CD1c-positive myeloid dendritic cell (primary cell): Measurements from ENCODE around the gene ZNF37A.
"Not testable (repeated sequence)": the region's sequence is repeated elsewhere in the genome, so short reads cannot be mapped to it uniquely, and the experiment has no call there.

Source experiments
- DNase-seq: peaks from one replicate; pipeline ENCODE4 v3.0.0-alpha.2; 2016; ENCODE audit errors: extremely low spot score

ZNF37A gene

GRCh38 chr10:38094158-38094926 lies at the start of gene ZNF37A:
TSS of gene ZNF37A (plus strand) at chr10:38094337. CDS start at chr10:38096618, 2,281 bp downstream.
- peak; percentile 97 for DNase-seq

GRCh38 chr10:38045129-38045528 lies 49.0 kb upstream of the ZNF37A start:
- DNase-seq, result no peak

DNA sequence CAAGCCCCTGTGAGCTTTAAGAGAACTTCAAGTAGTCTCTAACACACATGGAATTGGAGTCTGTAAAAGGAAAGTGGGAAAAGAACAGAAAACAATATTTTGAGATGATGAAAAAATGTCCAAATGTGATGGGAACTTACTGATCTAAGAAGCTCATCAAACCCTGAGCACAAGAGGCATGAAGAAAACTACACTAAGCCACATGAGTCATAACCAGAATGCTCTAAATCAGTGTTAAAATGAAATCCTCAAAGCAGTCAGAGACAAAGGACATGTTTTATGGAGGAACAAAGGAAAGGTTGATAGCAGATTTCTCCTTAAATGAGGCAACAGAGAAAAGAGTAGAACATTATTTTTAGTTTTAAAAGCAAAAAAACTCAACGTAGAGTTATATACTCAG lies 46.5 kb upstream of the ZNF37A start:
- no peak for DNase-seq

GRCh38 chr10:38050212-38050611 lies 43.9 kb upstream of the ZNF37A start:
- no peak for DNase-seq

DNA sequence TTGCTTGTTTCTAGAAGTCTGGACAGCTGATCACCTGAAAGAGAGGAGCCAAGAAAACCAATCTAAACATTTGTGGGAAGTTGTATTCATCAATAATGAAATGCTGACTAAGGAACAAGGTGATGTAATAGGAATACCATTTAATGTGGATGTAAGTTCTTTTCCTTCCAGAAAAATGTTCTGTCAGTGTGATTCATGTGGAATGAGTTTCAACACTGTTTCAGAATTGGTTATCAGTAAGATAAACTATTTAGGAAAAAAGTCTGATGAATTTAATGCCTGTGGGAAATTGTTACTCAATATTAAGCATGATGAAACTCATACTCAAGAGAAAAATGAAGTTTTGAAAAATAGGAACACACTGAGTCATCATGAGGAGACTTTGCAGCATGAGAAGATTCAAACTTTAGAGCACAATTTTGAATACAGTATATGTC lies 39.8 kb upstream of the ZNF37A start:
- DNase-seq, result peak; percentile 12

GRCh38 chr10:38055274-38055894 lies 38.8 kb upstream of the ZNF37A start:
- not testable (repeated sequence) for DNase-seq

DNA sequence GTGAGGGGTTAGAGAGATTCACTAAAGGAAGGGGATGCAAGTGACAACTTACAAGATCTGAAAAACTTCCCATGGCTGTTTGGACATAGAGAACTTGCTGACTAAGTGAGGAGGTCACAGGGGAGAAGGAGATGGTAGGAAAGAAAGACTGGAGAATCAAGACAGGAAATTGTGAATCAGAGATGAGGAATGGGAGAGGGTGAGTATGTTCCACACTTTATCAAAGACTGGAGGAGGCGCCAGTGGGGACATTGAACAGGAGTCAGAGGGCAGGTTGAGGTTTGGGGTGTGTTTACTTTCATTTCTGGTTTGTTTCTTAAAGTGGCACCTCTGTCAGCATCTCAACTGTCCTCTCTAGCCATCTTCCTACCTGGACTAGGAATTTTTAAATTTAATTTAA lies 24.5 kb upstream of the ZNF37A start:
- not testable (repeated sequence) for DNase-seq

DNA sequence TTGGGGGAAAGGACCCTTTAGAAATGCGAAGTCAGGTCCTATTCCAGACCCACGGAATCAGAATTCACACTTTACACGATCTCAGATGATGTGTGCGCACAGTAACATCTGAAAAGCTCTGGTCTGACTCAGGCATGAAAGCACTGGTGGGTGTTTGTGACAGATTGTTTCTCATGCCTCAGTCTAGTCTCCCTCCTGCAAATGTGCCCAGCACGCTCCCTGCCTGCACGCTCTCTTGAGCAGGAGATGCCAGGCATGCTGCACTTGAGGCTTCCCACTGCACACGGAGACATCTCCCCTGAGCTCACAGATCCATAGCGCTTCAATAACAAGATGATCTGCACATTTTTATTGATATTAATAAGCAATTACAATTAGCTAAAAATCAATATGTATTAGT lies 23.6 kb upstream of the ZNF37A start:
- DNase-seq, result no peak

DNA sequence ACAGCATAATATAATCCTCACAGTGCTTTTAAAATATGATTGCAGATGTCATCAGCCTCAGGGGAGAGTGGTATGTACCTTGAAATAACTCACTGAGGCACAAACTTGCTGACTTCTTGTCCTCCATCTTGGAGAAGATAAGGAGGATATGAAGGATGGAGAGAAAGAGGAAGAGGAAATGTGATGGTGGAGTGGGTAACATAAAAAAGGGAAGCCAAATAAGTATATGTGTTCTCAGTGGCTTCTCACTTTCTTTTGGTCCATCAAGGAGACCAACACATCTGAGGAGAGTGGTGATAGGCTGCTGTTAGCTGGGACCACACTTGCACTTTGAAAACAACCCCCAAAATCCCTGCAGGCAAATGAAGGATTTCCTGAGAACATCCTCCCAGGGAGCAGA lies 21.6 kb upstream of the ZNF37A start:
- no peak for DNase-seq

- DNase-seq, result no peak
Observed at GRCh38 chr10:38076687-38077086, 17.4 kb upstream of the ZNF37A start.

- not testable (repeated sequence) for DNase-seq
Observed at GRCh38 chr10:38093318-38093717, 819 bp upstream of the ZNF37A start.

DNA sequence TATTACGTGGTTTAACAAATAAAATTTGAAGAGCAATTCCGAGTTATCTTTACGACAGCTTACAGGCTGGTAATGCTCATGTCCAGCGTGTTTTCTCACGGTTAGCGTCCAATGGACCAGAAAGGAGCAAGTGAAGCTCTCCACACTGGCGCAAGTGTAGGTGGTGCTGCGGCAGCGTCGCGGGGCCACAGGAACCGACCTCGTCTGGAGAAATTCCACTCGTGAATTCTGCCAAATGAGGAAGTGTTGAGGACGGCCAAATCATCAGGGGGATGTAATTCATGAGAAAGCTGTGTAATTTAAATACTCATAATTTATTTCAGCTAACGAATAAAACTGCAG lies 350 bp upstream of the ZNF37A start:
- DNase-seq, result no peak

GRCh38 chr10:38094927-38095574 lies 914 bp downstream of the ZNF37A start:
- no peak for DNase-seq

DNA sequence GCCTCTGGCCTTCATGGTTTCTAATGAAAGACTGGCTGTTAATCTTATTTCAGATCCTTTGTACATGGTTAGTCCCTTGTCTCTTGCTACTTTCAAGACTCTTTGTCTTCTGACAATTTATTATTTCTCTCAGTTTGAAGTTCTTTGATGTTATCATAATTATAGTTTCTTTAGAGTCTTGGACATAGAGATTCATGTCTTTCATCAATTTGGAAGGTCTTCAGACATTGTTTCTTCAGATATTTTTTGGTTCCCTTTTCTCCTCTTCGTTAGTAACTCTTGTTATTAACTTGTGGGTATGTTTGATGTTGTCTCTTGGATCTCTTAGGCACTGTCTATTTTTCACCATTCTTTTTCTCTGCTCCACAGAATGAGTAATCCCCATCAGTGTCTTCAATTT lies 8.7 kb downstream of the ZNF37A start:
- no peak for DNase-seq

DNA sequence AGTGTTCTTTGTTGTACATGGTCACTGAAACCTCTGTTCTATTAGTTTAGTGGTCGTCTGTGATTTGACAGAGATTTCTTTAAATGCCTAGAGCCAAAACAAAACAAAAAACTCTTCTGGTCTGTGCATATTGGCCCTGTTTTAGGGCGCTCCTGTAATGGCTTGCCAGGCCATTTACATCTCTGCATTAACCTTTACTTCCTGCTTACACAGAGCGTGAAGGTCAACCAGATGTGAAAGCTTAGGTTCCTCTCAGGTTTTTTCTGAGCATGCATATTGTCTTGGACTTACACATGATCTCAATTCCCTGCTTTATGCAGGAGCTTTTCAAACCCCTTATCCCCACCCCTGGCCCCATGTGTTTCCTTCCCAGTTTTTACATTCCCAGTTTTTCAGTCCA lies 9.6 kb downstream of the ZNF37A start:
- no peak for DNase-seq

DNA sequence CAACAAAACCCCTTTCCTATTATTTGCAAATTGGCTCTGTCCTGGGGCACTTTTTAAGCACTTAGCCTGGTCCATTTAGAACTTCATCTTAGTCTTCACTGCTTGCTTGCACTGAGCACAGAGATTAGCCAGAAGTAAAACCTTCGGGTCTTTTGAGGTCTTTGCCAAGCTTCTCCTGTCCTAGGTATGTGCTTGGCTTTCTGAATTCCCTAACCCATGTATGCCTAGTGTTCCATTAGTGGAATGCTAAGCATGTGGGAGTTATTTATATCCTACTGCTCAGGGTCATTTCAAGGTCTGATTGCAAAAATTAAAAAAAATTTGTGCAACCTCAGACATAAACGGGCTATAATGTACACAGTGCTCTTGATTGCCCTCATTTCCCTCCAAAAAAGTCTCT lies 18.0 kb downstream of the ZNF37A start:
- no peak for DNase-seq

- no peak for DNase-seq
Observed at GRCh38 chr10:38118072-38118807, 24.1 kb downstream of the ZNF37A start.

DNA sequence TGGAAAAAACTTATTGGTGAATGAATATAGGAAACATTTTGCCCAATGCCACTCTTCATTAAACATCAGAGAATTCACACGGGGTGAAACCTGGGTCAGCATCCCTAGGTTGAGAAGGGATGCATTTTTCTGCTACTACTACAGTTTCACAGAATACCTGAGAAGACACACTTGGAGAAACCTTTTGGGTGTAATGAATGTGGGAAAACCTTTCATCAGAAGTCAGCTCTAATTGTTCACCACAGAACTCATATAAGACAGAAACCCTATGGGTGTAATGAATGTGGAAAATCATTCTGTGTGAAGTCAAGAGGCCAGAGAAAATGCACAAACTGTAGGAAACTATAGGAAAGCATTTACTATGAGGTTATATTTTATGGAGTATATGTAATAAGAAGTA lies 24.9 kb downstream of the ZNF37A start:
- DNase-seq, result no peak

GRCh38 chr10:38127812-38128211 lies 33.7 kb downstream of the ZNF37A start:
- no peak for DNase-seq

- DNase-seq, result no peak
Observed at GRCh38 chr10:38143587-38143986, 49.5 kb downstream of the ZNF37A start.

DNA sequence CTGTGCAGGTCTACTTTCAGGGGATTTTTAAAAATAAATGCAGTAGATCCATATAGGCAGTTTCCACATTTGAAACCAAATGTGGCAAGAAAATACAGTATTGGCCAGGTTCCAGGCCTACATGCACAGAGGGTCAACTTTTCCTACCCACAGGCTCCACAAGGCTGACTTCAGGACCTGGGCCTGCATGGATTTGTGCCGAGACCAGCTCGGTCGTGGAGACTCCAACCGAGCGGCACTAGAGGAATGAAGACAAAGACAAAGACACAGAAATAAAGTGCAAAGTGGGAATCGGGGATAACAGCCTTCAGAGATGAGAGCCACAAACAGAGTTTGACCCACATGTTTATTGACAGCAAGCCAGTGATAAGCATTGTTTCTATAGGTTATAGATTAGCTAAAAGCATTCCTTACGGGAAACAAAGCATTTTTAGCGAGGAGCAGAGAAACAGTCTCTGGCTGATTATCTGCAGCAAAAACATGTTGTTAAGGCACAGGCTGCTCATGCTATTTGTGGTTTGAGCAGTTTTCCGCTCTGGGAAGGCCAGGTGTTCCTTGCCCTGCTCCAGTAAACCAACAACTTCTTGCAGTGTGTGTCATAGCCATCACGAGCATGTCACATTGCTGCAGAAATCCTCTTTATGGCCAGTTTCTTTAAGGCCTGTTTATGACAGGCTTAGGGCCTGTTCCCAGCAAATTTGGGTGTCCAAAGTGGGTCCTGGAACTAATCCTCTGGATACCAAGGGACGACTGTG lies 52.6 kb downstream of the ZNF37A start:
- no peak for DNase-seq

DNA sequence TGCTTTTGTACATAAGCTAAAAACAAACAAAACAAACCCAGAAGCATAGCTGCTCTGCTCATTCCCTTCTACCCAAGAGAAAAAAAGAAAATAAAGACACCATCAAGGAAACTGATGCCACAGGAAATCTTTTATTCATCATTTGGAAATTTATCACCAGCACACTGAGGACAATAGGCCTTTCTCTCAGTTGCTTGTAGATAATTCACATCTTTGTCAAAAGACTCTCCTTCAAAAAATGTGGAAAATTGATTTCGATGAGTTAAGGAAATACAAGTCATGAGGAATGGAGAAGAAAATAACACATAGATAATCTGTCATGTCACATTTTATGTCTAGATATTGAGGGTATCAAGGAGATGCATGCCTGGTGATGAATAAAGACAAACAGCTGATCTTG lies 53.5 kb downstream of the ZNF37A start:
- no peak for DNase-seq
